ENCODE data around the gene CDCA4. TPM values are rescaled to one million over a fixed set of nuclear protein-coding genes. Genes with fewer than 3 reads are reported as not detected.

Gene CDCA4
- total RNA-seq, 2 donors from 2014 or later, result 49.2 to 58.6 TPM

GRCh38 chr14:105018414-105018813 lies 2.5 kb downstream of the CDCA4 start:
- H3K27ac Mint-ChIP-seq, result no peak overlapping the region
- no peaks in the 10 kb centered on the region for H3K9me3 Mint-ChIP-seq
- H3K4me1 Mint-ChIP-seq, result peaks cover 61% of the 10 kb centered on the region
- H3K4me3 Mint-ChIP-seq, result peak overlapping the region; percentile 94
- peaks cover 73% of the 10 kb centered on the region for H3K36me3 Mint-ChIP-seq (ENCODE audit: low read depth)
- no peaks in the 10 kb centered on the region for H3K27me3 Mint-ChIP-seq
- no peak for ATAC-seq (replicated peaks)

DNA sequence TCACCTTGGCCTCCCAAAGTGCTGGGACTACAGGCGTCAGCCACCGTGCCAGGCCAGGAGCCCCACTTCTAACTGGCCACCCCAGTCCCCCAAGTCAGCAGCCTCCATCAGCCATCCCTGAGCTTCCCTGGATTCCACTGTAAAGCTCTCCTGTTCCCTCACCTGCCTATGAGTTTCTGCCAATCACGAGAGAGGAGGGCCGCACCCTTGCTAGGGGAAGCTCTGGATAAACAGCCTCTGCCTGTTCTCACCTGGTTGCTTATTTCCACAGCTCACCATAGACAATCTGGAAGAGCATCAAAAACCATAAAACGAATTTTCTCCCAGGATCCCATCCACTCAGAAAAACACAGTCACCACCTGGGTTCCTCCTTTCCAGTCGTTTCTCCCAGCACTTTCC lies 5.0 kb downstream of the CDCA4 start:
- peaks cover 90% of the 10 kb centered on the region for H3K36me3 Mint-ChIP-seq (ENCODE audit: low read depth)
- no peaks in the 10 kb centered on the region for H3K27me3 Mint-ChIP-seq
- H3K4me1 Mint-ChIP-seq, result peaks cover 51% of the 10 kb centered on the region
- peak overlapping the region; percentile 94 for H3K4me3 Mint-ChIP-seq
- H3K9me3 Mint-ChIP-seq, result no peaks in the 10 kb centered on the region
- no peak for ATAC-seq (replicated peaks)
- peak overlapping the region; percentile 78 for H3K27ac Mint-ChIP-seq

GRCh38 chr14:105015242-105015641 lies 5.6 kb downstream of the CDCA4 start:
- Mint-ChIP-seq H3K4me3 (peak overlapping the region; percentile 94), H3K27ac (peak overlapping the region; percentile 78), H3K9me3 (no peaks in the 10 kb centered on the region), H3K27me3 (no peaks in the 10 kb centered on the region), H3K4me1 (peaks cover 51% of the 10 kb centered on the region), H3K36me3 (ENCODE audit: low read depth) (peaks cover 96% of the 10 kb centered on the region)
- no peak for ATAC-seq (replicated peaks)

GRCh38 chr14:105014631-105015030 lies 6.3 kb downstream of the CDCA4 start:
- H3K4me3 Mint-ChIP-seq, result peak overlapping the region; percentile 94
- H3K9me3 Mint-ChIP-seq, result no peaks in the 10 kb centered on the region

GRCh38 chr14:105014032-105014431 lies 6.9 kb downstream of the CDCA4 start:
- H3K27ac Mint-ChIP-seq, result peak overlapping the region; percentile 78
- peak overlapping the region; percentile 94 for H3K4me3 Mint-ChIP-seq
- no peak for ATAC-seq (replicated peaks)
- no peaks in the 10 kb centered on the region for H3K9me3 Mint-ChIP-seq
- H3K27me3 Mint-ChIP-seq, result no peaks in the 10 kb centered on the region
- H3K36me3 Mint-ChIP-seq (ENCODE audit: low read depth), result peaks cover 96% of the 10 kb centered on the region
- peaks cover 46% of the 10 kb centered on the region for H3K4me1 Mint-ChIP-seq

More at GRCh38 chr14:105014631-105015030, 6.3 kb downstream of the CDCA4 start:
- Mint-ChIP-seq H3K27ac (peak overlapping the region; percentile 78), H3K36me3 (ENCODE audit: low read depth) (peaks cover 96% of the 10 kb centered on the region), H3K4me1 (peaks cover 51% of the 10 kb centered on the region), H3K27me3 (no peaks in the 10 kb centered on the region)
- no peak for ATAC-seq (replicated peaks)

- no peak for ATAC-seq (replicated peaks)
- Mint-ChIP-seq H3K9me3 (no peaks in the 10 kb centered on the region), H3K36me3 (ENCODE audit: low read depth) (peaks cover 96% of the 10 kb centered on the region), H3K4me1 (peaks cover 44% of the 10 kb centered on the region), H3K27ac (no peak overlapping the region), H3K27me3 (no peaks in the 10 kb centered on the region), H3K4me3 (peak overlapping the region; percentile 94)
Observed at GRCh38 chr14:105013150-105013785, 7.6 kb downstream of the CDCA4 start.

GRCh38 chr14:105012171-105012985 lies 8.5 kb downstream of the CDCA4 start:
- H3K4me3 Mint-ChIP-seq, result no peak overlapping the region

GRCh38 chr14:105011312-105011990 lies 9.4 kb downstream of the CDCA4 start:
- H3K27me3 Mint-ChIP-seq, result no peaks in the 10 kb centered on the region
- H3K9me3 Mint-ChIP-seq, result no peaks in the 10 kb centered on the region
- H3K4me3 Mint-ChIP-seq, result no peak overlapping the region
- peaks cover 86% of the 10 kb centered on the region for H3K36me3 Mint-ChIP-seq (ENCODE audit: low read depth)
- H3K27ac Mint-ChIP-seq, result no peak overlapping the region
- no peak for ATAC-seq (replicated peaks)
- peaks cover 31% of the 10 kb centered on the region for H3K4me1 Mint-ChIP-seq

More at GRCh38 chr14:105012171-105012985, 8.5 kb downstream of the CDCA4 start:
- Mint-ChIP-seq H3K27ac (no peak overlapping the region), H3K9me3 (no peaks in the 10 kb centered on the region), H3K36me3 (ENCODE audit: low read depth) (peaks cover 90% of the 10 kb centered on the region), H3K27me3 (no peaks in the 10 kb centered on the region), H3K4me1 (peaks cover 38% of the 10 kb centered on the region)
- no peak for ATAC-seq (replicated peaks)

DNA sequence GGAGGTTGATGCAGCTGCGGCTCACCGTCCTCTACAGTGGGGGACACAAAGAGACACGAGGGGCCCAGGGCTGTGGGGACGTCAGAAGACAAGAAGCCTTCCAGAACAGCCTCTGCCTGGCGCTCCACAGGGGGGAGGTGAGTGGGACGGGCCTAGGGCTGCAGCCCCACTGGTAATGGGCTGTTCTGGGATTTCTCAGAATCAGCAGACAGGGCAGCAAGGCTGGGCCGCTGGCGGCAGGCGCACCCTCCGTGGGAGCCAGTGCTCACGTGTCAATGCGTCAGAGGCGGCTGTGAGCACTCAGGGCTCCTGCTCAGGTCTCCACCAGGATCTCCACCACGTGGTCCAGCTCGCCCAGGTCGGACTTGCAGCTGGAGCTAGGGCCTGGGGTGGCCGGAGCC lies 10.0 kb downstream of the CDCA4 start:
- H3K9me3 Mint-ChIP-seq, result no peaks in the 10 kb centered on the region
- no peak for ATAC-seq (replicated peaks)
- H3K4me1 Mint-ChIP-seq, result peaks cover 25% of the 10 kb centered on the region
- H3K27me3 Mint-ChIP-seq, result no peaks in the 10 kb centered on the region
- peaks cover 82% of the 10 kb centered on the region for H3K36me3 Mint-ChIP-seq (ENCODE audit: low read depth)
- no peak overlapping the region for H3K4me3 Mint-ChIP-seq
- H3K27ac Mint-ChIP-seq, result no peak overlapping the region

DNA sequence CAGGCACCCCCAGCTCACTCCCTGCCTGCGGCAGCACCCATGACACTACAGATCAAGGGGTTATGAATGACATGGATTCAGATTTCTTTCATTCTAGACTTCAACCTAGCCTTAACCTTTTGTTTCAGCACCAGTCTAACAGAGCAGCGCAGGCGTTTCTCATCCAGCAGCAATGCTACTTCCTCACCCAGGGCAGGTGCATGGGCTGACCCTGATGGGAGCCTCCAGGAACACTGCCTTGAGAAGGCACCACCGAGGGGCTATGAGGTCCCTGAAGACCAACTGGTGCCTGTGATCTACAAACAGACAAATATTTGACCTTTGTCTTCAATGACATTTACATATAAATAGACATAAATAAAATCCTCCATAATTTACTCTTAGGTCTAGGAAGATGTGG lies 10.8 kb downstream of the CDCA4 start:
- no peak overlapping the region for H3K27ac Mint-ChIP-seq
- H3K36me3 Mint-ChIP-seq (ENCODE audit: low read depth), result peaks cover 74% of the 10 kb centered on the region
- H3K4me3 Mint-ChIP-seq, result no peak overlapping the region
- H3K27me3 Mint-ChIP-seq, result no peaks in the 10 kb centered on the region
- peaks cover 18% of the 10 kb centered on the region for H3K4me1 Mint-ChIP-seq
- H3K9me3 Mint-ChIP-seq, result no peaks in the 10 kb centered on the region
- no peak for ATAC-seq (replicated peaks)

GRCh38 chr14:105007593-105008264 lies 13.2 kb downstream of the CDCA4 start:
- no peaks in the 10 kb centered on the region for H3K27me3 Mint-ChIP-seq
- H3K9me3 Mint-ChIP-seq, result no peaks in the 10 kb centered on the region
- ATAC-seq (replicated peaks), result no peak
- H3K4me1 Mint-ChIP-seq, result no peaks in the 10 kb centered on the region
- H3K27ac Mint-ChIP-seq, result no peak overlapping the region
- H3K4me3 Mint-ChIP-seq, result no peak overlapping the region
- H3K36me3 Mint-ChIP-seq (ENCODE audit: low read depth), result peaks cover 53% of the 10 kb centered on the region

GRCh38 chr14:105006831-105007592 lies 13.9 kb downstream of the CDCA4 start:
- H3K36me3 Mint-ChIP-seq (ENCODE audit: low read depth), result peaks cover 47% of the 10 kb centered on the region
- no peaks in the 10 kb centered on the region for H3K27me3 Mint-ChIP-seq
- ATAC-seq (replicated peaks), result no peak
- no peak overlapping the region for H3K27ac Mint-ChIP-seq
- no peak overlapping the region for H3K4me3 Mint-ChIP-seq
- H3K4me1 Mint-ChIP-seq, result no peaks in the 10 kb centered on the region
- no peaks in the 10 kb centered on the region for H3K9me3 Mint-ChIP-seq

DNA sequence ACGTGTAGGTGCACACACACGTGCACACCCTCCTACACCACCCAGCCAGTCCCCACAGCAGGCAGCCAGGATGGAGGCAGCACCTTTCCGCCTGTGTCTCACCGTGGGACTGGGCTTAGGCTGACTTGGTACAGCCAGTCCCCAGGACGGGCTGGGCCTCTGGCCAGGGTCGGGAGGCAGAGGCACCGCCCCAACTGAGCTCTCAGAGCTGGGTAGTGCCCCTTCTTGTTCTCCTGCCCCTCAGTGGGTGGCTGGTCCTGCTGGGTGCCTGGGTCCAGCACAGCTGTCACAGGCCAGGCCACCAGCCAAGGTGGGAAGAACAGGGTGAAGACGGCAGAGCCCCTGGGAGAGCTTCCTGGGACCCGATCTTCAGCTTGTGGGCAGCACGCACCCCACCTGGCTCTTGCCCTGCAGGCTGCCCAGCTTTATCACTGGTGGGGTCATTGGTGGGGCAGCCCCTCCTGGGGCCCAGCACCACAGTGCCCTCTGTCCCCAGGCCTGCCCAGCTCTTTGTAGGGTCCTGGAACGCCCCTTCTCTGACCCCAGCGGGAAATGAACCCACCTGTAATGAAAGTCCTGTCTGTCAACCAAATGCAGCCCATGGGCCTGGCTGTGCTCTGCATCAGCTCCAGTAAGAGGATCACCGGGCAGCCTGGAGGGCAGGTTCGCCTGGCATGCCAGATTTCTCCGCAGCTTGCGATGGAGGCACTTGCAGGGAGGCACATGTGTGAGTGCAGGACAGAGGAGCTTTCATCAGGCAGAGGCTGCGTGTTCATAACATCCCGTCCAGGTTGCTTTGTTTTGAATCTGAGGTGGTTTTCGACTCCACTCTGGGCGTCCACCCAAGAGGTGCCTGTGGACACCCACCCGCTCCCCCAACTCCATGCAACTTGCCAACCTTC lies 14.7 kb downstream of the CDCA4 start:
- no peak overlapping the region for H3K27ac Mint-ChIP-seq
- H3K27me3 Mint-ChIP-seq, result no peaks in the 10 kb centered on the region
- no peaks in the 10 kb centered on the region for H3K9me3 Mint-ChIP-seq
- H3K36me3 Mint-ChIP-seq (ENCODE audit: low read depth), result peaks cover 38% of the 10 kb centered on the region
- ATAC-seq (replicated peaks), result no peak
- no peaks in the 10 kb centered on the region for H3K4me1 Mint-ChIP-seq
- H3K4me3 Mint-ChIP-seq, result no peak overlapping the region

Measured in activated T-helper 17 cell treated with anti-CD3 and anti-CD28 coated beads, Interleukin-2, amount 50 U/mL, for 72 hours (primary cell).